GM21619 (cell line): ENCODE data around the gene YOD1.

Source experiments
- ATAC-seq: cut with Tn5 transposase; IDR thresholded peaks from one replicate; pipeline ENCODE4 v1.9.1; 2021; ENCODE audit not compliant: unreplicated experiment

Gene YOD1

GRCh38 chr1:207028884-207029650 lies 21.9 kb downstream of the YOD1 start:
- ATAC-seq, result no peak

- no peak for ATAC-seq
These were observed 23.1 kb downstream of the YOD1 start for GRCh38 chr1:207027921-207028320.

- ATAC-seq, result no peak
These were observed 23.7 kb downstream of the YOD1 start for GRCh38 chr1:207027206-207027777.

GRCh38 chr1:207026104-207026534 lies 24.9 kb downstream of the YOD1 start:
- no peak for ATAC-seq

DNA sequence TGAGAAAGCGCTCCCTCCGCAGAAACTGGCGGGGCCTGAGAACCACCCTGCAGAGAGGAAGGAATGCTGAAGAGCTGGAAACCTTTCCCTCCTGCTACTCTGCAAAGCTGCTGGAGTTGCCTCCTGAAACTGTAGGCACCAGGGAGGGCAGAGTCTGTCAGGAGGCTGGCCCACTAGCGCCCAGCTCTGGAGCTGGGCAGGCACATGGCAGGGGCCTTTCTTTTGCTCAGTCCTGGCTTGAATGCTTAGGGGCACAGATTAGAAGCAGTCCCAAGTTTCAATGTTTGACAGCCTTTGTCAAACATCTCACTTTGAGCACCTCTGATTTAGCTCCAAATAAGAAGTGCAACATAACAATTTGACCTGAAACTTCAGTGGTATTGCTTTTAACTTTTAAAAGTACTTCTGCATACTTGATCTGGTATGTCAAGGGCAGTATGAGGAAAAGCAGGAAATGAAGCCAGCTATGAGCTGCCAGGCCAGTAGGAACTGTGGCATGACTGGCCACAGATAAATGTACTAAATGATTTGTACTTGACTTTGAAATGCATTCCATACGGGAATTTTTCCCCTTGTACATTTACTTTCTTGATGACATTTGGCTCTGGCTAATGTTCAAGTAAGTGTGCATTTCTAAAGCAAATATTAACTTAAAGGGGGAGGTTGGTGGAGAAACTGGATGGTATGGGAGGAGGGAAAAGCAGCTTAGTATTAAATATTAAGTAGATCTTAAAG lies 25.7 kb downstream of the YOD1 start:
- ATAC-seq, result no peak

GRCh38 chr1:207024202-207025145 lies 26.5 kb downstream of the YOD1 start:
- no peak for ATAC-seq

GRCh38 chr1:207022996-207023679 lies 27.9 kb downstream of the YOD1 start:
- ATAC-seq, result no peak

DNA sequence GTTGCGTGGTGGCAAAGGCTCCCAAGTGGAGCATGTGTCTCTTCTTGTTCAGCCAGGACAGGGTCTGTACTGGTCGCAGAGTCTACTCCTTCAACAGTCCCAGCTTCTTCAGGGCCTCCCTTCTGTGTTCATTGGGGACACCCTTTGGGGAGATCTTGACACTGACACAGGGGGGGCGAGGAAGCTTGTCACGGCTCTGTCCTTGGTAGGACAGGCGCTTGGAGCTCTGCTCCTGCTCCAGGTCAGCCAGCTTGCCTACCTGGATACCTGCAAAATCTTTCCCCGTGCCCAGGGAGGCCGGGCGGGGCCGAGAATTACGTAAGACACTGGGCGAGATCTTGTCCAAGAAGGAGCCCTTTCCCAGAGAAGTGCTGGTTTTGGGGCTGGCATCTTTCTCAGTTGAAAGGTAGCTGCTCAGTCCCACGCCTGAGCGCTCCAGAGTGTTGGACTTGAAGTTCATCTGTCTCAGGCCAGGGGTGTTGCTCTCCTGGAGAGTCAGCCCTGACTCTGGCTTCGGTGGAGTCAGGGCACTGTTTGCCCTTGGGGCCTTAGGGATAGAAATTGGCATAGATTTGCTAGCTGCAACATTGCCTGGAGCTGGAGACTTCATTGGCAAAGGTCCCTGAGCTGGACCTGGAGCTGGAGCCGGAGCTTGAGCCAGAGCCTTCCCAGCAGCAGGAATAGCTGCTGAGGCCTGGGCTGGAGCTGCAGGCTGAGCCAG lies 29.0 kb downstream of the YOD1 start:
- ATAC-seq, result no peak

GRCh38 chr1:207021139-207021861 lies 29.7 kb downstream of the YOD1 start:
- ATAC-seq, result no peak

DNA sequence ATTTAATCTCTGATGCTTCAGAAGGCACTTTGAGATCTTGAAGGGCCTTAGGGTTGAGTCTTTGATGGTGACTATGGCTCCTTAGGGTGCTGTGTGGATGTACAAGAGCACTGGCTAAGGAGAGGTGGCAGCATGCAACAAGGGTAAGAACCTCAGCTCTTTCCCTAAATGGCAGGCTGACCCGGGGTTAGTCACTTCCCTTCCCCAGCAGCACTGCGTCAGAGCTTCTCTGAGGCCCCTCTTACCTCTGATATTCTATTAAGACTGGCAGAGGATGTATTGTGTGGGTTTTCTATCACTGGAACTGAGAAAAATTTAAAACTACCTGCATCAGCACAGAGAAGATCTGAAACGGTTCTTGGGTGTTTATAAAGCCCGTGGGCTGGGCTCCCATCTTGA lies 30.3 kb downstream of the YOD1 start:
- no peak for ATAC-seq

GRCh38 chr1:207020065-207020708 lies 30.8 kb downstream of the YOD1 start:
- ATAC-seq, result no peak

GRCh38 chr1:207019661-207020060 lies 31.3 kb downstream of the YOD1 start:
- ATAC-seq, result no peak

DNA sequence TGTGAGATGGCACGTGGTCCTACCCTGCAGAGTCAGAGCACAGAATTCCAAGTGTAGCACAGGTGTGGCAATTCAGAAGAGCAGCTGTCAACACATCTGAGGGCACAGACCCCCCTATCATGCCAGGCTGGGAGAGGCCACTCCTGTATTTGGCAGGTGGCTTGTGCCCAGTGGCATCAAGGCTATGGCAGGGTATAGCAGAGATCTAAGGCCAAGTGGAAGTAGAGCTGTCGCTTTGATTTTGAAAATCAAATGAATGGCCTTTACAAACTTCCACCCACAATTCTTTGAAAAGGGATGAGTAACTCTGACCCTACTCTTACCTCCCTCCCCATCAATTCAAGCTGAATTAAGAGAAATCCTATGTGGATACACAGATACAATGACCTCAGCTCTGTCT lies 31.8 kb downstream of the YOD1 start:
- ATAC-seq, result no peak

DNA sequence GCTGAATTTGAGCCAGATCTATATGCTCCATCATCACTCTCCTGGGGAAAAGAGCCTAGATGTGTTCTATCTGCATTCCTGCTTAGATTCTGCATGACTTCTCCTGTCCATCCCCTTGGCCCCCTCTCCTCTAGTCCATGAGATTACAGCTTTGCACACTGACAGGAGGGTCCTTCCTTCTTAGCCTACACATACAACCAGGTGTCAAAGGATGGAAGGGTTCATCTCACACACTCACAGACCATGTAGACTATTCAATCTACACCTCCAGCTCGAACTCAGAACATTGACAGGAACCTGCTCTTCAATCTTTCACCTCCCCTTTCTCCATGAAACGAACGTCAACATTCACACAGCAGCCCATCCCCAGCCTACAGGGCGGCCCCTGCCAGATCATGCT lies 32.3 kb downstream of the YOD1 start:
- ATAC-seq, result no peak

DNA sequence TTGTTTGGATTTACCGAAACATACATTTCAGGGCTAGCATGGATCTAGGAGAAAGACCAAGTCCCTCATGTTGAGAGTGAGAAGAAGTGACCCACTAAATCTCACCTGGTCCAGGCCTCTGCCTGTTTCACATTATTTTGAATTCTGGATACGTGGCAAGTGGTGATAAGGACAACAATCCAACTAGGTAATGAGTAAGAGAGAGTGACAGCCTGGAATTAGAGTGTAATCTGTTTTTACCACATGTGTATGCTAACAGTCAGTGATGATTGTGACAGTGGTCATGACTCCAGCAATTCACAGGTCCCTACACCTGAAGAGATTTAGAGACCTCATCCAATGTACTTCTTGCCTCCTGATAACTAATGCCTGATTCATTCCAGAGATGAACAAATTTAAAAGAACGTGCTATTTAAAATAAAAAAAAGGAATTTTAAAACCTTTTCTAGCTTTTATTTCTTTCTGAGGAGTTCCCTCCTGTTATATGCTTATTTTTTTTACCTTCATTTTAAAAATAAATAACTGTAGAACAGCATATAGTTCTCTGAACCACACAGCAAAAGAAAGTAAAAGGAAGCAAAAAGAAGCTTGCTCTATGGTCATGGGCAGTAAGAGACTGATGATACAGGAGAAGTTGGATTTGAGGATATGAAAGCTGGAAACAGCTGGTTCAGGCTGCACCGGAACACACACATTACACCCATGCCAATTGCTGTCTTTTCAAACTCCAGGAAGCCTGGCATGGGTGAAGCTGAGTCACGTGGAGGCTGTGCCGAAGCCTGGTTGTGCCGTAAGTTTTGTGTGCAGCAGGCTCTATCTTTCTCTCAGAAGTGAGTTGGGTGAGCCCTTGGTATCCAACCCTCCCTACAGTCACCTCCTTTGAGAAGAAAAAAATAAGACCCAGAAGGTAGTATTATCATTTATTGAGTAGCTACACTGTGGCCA lies 33.1 kb downstream of the YOD1 start:
- ATAC-seq, result no peak

DNA sequence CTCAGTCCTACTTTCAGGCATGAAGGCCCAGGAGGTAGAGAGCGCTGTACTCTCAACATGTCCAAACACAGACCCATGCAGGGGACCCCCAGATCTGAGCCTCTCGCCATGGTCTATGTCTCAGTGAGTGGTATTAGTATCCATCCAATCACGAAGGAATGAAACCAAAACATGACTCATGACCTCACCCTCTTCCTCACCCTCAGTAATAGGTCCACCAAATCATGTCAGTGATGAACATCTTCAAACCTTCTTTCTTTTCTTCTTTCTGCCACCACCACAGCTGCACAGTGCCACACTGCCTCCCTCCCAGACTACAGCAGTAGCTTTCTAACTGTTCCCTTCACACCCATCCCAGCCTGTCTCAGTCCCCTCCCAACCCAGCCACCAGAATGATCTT lies 35.2 kb downstream of the YOD1 start:
- ATAC-seq, result no peak

DNA sequence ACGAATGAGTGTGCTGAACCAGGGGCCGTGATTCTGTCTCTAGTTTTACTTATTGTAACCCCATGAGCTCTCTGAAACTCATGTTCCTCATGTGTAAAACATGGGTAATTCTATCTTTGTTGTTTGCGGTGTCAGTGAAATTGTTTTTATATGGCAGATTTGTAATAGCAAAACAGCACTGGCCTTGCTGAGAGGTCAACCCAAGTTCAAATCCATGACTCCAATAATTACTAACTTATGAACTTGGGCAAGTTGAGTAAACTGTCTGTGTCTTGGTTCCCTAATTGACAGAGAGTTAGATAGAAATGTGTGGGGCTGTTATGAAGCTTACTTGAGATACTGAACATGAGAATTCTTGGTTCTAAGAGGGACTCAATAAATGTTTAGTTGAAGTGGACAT lies 36.3 kb downstream of the YOD1 start:
- ATAC-seq, result no peak
